ENCODE results near the gene TMEM132A. TPM values are rescaled to one million over a fixed set of nuclear protein-coding genes. Genes with fewer than 3 reads are reported as not detected.

The TMEM132A gene
- total and polyA plus RNA-seq, 2 of the 13 experiments (the other 11 are each of a cell fraction or from before 2014, with no cell fraction given), result 11.1 to 32.9 TPM

GRCh38 chr11:60984149-60984548 is 59.9 kb downstream of the TMEM132A start:
- DNase-seq (ENCODE audit: low spot score) (no peak), ATAC-seq (no peak), FAIRE-seq (no peak)
- Histone ChIP-seq H3K27me3 (ENCODE audit: control insufficient read depth in 1 of 2, insufficient read depth in 2 of 2, low read length in 2 of 2) (peaks cover 2 to 58% of the 10 kb centered on the region in 2 experiments; a peak in 3 of 5 replicates), H3K4me1 (ENCODE audit: insufficient read depth, low read length) (no peaks in the 10 kb centered on the region), H3K36me3 (replicated peaks in 1 of 2; ENCODE audit: control insufficient read depth in 1 of 2, insufficient read depth in 2 of 2, low read length in 2 of 2) (no peaks in the 10 kb centered on the region), H3K4me3 (replicated peaks in 1 of 3; ENCODE audit: insufficient read depth in 1 of 3, low read depth in 2 of 3, low read length in 3 of 3) (no peak overlapping the region), H2AFZ (ENCODE audit: low read length) (no peak overlapping the region), H3K27ac (ENCODE audit: extremely low read length, insufficient read depth, low read length) (no peak overlapping the region), H3K4me2 (ENCODE audit: low read depth, low read length) (no peak overlapping the region), H4K20me1 (ENCODE audit: insufficient read depth, low read length) (no peaks in the 10 kb centered on the region), H3K9ac (ENCODE audit: insufficient read depth, low read depth, low read length) (no peak overlapping the region), H3K79me2 (ENCODE audit: insufficient read depth, low read length) (no peaks in the 10 kb centered on the region), H3K9me3 (ENCODE audit: low read length) (no peaks in the 10 kb centered on the region)
- in situ Hi-C loops (cut with HindIII; ENCODE audit: extremely low pct_ligation_motif_present, low pct_unique_long_range_greater_than_20kb), result no loop called here
- no TSS peak for BruUV-seq (replicated peaks)
- intact Hi-C loops (cut with micrococcal nuclease; ENCODE audit: unreplicated experiment), result no loop called here
- ChIA-PET POLR2A (no interaction called here), CTCF (ENCODE audit: low intra/inter-chr PET ratio, low total read pairs) (no interaction called here)
- 29% methylated on average over 6 of the region's 6 CpGs for WGBS (ENCODE audit: low lambda C conversion rate)
- TF ChIP-seq HNF4G (IDR thresholded peaks at IDR 0.05; ENCODE audit: borderline replicate concordance, low read depth, low read length) (no peak), HNF4G (CRISPR knock-in tag; IDR thresholded peaks at IDR 0.05; ENCODE audit: borderline replicate concordance, low read depth) (no peak), TBX2 (CRISPR knock-in tag; IDR thresholded peaks at IDR 0.05; ENCODE audit: borderline replicate concordance) (no peak), SNAPC4 (CRISPR knock-in tag; IDR thresholded peaks at IDR 0.05) (no peak), MAFF (IDR thresholded peaks at IDR 0.05; ENCODE audit: low read depth, low read length) (peak; percentile 56), HMG20A (CRISPR knock-in tag; IDR thresholded peaks at IDR 0.05; ENCODE audit: borderline replicate concordance) (no peak), MAFK (conservative IDR thresholded peaks at IDR 0.05 in 1 of 2, IDR thresholded peaks at IDR 0.05 in 1 of 2; ENCODE audit: low read length in 2 of 2) (peak; percentile 25 to 69; a peak in 3 of 4 replicates), POLR2AphosphoS5 (IDR thresholded peaks at IDR 0.05; ENCODE audit: low read depth, low read length) (no peak)
